GM12878 (cell line): ENCODE measurements around the gene PLA2G3. TPM values are rescaled to one million over a fixed set of nuclear protein-coding genes. Genes with fewer than 3 reads are reported as not detected.

ENCODE experiments used
- ATAC-seq: fragments of 200-7000 bp; cut with Tn5 transposase; 3 replicates; pipeline ENCODE4 v1.9.1; 2020; ENCODE audit warnings: mild to moderate bottlenecking, moderate library complexity
- BruUV-seq: library from RNA; stranded (reverse); fragments of 400-500 nt; replicated peaks from 2 replicates; lab custom pipeline; 2021; lab: Mats Ljungman, UMichigan
- CTCF ChIA-PET: fragments of 300-600 bp; sonication (Branson Sonifier 250); formaldehyde crosslinking; extraction: SDS; loops from one replicate; lab custom pipeline; 2021; ENCODE audit warnings: inconsistent platforms; lab: Yijun Ruan, JAX
- POLR2A ChIA-PET: fragments of 350-600 bp; formaldehyde crosslinking; extraction: SDS; loops from one replicate; lab custom pipeline; 2021; ENCODE audit warnings: inconsistent platforms; lab: Charles Lee
- RAD21 ChIA-PET: fragments of 300-600 bp; sonication (Branson Sonifier 250); formaldehyde crosslinking; loops from one replicate; lab custom pipeline; 2023; ENCODE audit warnings: antibody characterized with exemption; ENCODE audit not compliant: unreplicated experiment; lab: Charles Lee
- SMC1A ChIA-PET: fragments of 300-600 bp; sonication (Branson Sonifier 250); formaldehyde crosslinking; loops from one replicate; lab custom pipeline; 2023; ENCODE audit not compliant: unreplicated experiment, uncharacterized antibody; lab: Charles Lee
- DNase-seq: peaks from one replicate; pipeline ENCODE4 v3.0.0-alpha.2; 2011; ENCODE audit warnings: low read depth, low spot score
- FAIRE-seq: peaks from 3 replicates; lab custom pipeline; 2011; peaks lifted over from hg19 to GRCh38; lab: Jason Lieb, UNC
- H2AFZ ChIP-seq: 2 replicates; pipeline ENCODE4 v1.6.0; 2011; ENCODE audit warnings: low read depth, low read length, control low read depth; ENCODE audit not compliant: control insufficient read depth
- H3K27ac ChIP-seq: 2 replicates; pipeline ENCODE4 v1.5.1; 2011; ENCODE audit warnings: control low read depth; ENCODE audit not compliant: control insufficient read depth, insufficient read depth
- H3K27me3 ChIP-seq, 2 experiments: replicated peaks in 1 of 2; 2 replicates each; pipeline versions ENCODE4 v1.6.0 to v1.6.1; 2011; ENCODE audit warnings: low read length in 1 of 2; ENCODE audit not compliant: control insufficient read depth in 2 of 2, insufficient read depth in 2 of 2
- H3K36me3 ChIP-seq, 2 experiments: 2 replicates each; pipeline ENCODE4 v1.5.1; 2011; ENCODE audit warnings: low read length in 1 of 2; ENCODE audit not compliant: control insufficient read depth in 2 of 2, insufficient read depth in 2 of 2
- H3K4me1 ChIP-seq: 2 replicates; pipeline ENCODE4 v1.6.1; 2011; ENCODE audit warnings: mild to moderate bottlenecking, low read length, moderate library complexity, mixed read lengths; ENCODE audit not compliant: control insufficient read depth, insufficient read depth
- H3K4me2 ChIP-seq: 2 replicates; pipeline ENCODE4 v1.6.0; 2011; ENCODE audit warnings: control low read depth; ENCODE audit not compliant: control insufficient read depth, insufficient read depth
- H3K4me3 ChIP-seq: fragments of 200-600 bp; sonication (generic); 2 replicates; pipeline ENCODE4 v1.5.1; 2016
- H3K79me2 ChIP-seq: 2 replicates; pipeline ENCODE4 v1.6.0; 2011; ENCODE audit warnings: low read length; ENCODE audit not compliant: control insufficient read depth, insufficient read depth
- H3K9ac ChIP-seq: 2 replicates; pipeline ENCODE4 v1.8.0; 2011; ENCODE audit warnings: low read length, control low read depth, mixed read lengths; ENCODE audit not compliant: control insufficient read depth, insufficient read depth
- H3K9me3 ChIP-seq: replicated peaks from 3 replicates; pipeline ENCODE4 v1.5.1; 2011; ENCODE audit warnings: mild to moderate bottlenecking, low read length; ENCODE audit not compliant: control insufficient read depth, insufficient read depth
- H4K20me1 ChIP-seq: 2 replicates; pipeline ENCODE4 v1.6.0; 2011; ENCODE audit not compliant: control insufficient read depth, insufficient read depth
- NR2C1 ChIP-seq: fragments of 450-650 bp; IDR thresholded peaks from 2 replicates; pipeline ENCODE4 v1.6.1; 2017; ENCODE audit warnings: antibody characterized with exemption, mild to moderate bottlenecking, moderate library complexity
- whole genome bisulfite sequencing: methylation state at CpG from one replicate; pipeline ENCODE4 v1.1.6; 2016; ENCODE audit warnings: low lambda C conversion rate; ENCODE audit not compliant: insufficient replicate concordance, insufficient coverage; ENCODE audit errors: missing lambda C conversion rate; 5-methylcytosine and 5-hydroxymethylcytosine counted together
- in situ Hi-C: fragments of 300-500 bp; cut with MboI; formaldehyde crosslinking; loops from 9 replicates; pipeline ENCODE4 v1.14.3; 2018; ENCODE audit warnings: mixed read lengths
- intact Hi-C: fragments of 100-400 bp; cut with micrococcal nuclease; formaldehyde crosslinking; loops from one replicate; pipeline ENCODE4 v1.14.2; 2022; ENCODE audit not compliant: unreplicated experiment
- polyA plus RNA-seq, 11 experiments: library from polyadenylated mRNA; depleted of rRNA in 4 of 11; unstranded in 6 of 11; stranded (reverse) in 5 of 11; fragments of >200 nt; fragmentation: Nextera tagmentation in 4 of 11; fragmentation: Illumina TruSeq in 1 of 11; extraction: Ambion mirVana in 4 of 11; extraction: Trizol in 1 of 11; gene quantifications; 1 replicate in 1 of 11; 2 replicates in 10 of 11; pipeline versions ENCODE4 v1.2.1 to v1.2.3, GENCODE V29; 2011 to 2016; ENCODE audit warnings: inconsistent platforms in 2 of 11, missing spikeins in 2 of 11, low read depth in 1 of 11
- total RNA-seq, 4 experiments: library from RNA; depleted of rRNA in 3 of 4; stranded (reverse); fragments of >200 nt in 3 of 4; fragmentation: Illumina TruSeq in 1 of 4; extraction: Trizol in 1 of 4; gene quantifications; 2 replicates each; pipeline versions ENCODE4 v1.2.1 to v1.2.3, GENCODE V29; 2013 to 2021
- TF ChIP-seq, protein P1 (sequence below): fragments of 450-650 bp; IDR thresholded peaks from 2 replicates; pipeline ENCODE4 v1.6.1; 2017; ENCODE audit warnings: mild to moderate bottlenecking, moderate library complexity
- TF ChIP-seq, protein P2 (sequence below): IDR thresholded peaks from 2 replicates; pipeline ENCODE4 v1.6.1; 2012; ENCODE audit warnings: low read depth, low read length, improper control_type of control experiment
- TF ChIP-seq, protein P3 (sequence below): fragments of 450-650 bp; IDR thresholded peaks from 2 replicates; pipeline ENCODE4 v1.6.1; 2014; ENCODE audit warnings: mild to moderate bottlenecking
- TF ChIP-seq, protein P4 (sequence below): fragments of 450-650 bp; IDR thresholded peaks from 2 replicates; pipeline ENCODE4 v1.6.1; 2017; ENCODE audit warnings: antibody characterized with exemption, mild to moderate bottlenecking, moderate library complexity

PLA2G3 gene
- total and polyA plus RNA-seq, 10 of the 15 experiments (the other 5 are each of a cell fraction or from before 2014, with no cell fraction given): 0.04 TPM; not detected in 9

DNA sequence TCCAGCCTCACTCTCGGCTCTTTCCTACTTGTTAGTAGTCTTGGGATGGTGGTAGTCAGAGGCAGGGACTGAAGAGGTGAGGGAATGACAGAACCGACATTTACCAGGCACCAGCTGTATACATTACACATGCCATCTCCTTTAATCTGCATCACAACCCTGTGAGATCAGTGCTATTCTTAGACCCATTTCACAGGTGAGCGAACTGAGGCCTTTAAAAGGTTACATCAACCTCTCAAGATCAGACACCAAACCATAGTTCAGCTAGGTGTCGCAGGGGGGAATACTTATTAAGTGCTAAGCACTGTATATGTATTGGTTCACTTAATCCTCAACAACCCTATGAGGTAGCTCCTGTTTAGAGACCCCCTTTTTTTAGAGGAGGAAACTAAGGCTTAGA, 5.6 kb downstream of the PLA2G3 start (continued):
- TF ChIP-seq, protein P1, sequence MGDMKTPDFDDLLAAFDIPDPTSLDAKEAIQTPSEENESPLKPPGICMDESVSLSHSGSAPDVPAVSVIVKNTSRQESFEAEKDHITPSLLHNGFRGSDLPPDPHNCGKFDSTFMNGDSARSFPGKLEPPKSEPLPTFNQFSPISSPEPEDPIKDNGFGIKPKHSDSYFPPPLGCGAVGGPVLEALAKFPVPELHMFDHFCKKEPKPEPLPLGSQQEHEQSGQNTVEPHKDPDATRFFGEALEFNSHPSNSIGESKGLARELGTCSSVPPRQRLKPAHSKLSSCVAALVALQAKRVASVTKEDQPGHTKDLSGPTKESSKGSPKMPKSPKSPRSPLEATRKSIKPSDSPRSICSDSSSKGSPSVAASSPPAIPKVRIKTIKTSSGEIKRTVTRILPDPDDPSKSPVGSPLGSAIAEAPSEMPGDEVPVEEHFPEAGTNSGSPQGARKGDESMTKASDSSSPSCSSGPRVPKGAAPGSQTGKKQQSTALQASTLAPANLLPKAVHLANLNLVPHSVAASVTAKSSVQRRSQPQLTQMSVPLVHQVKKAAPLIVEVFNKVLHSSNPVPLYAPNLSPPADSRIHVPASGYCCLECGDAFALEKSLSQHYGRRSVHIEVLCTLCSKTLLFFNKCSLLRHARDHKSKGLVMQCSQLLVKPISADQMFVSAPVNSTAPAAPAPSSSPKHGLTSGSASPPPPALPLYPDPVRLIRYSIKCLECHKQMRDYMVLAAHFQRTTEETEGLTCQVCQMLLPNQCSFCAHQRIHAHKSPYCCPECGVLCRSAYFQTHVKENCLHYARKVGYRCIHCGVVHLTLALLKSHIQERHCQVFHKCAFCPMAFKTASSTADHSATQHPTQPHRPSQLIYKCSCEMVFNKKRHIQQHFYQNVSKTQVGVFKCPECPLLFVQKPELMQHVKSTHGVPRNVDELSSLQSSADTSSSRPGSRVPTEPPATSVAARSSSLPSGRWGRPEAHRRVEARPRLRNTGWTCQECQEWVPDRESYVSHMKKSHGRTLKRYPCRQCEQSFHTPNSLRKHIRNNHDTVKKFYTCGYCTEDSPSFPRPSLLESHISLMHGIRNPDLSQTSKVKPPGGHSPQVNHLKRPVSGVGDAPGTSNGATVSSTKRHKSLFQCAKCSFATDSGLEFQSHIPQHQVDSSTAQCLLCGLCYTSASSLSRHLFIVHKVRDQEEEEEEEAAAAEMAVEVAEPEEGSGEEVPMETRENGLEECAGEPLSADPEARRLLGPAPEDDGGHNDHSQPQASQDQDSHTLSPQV: no peak
- TF ChIP-seq, protein P2, sequence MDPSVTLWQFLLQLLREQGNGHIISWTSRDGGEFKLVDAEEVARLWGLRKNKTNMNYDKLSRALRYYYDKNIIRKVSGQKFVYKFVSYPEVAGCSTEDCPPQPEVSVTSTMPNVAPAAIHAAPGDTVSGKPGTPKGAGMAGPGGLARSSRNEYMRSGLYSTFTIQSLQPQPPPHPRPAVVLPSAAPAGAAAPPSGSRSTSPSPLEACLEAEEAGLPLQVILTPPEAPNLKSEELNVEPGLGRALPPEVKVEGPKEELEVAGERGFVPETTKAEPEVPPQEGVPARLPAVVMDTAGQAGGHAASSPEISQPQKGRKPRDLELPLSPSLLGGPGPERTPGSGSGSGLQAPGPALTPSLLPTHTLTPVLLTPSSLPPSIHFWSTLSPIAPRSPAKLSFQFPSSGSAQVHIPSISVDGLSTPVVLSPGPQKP: no peak
- TF ChIP-seq, protein P3, sequence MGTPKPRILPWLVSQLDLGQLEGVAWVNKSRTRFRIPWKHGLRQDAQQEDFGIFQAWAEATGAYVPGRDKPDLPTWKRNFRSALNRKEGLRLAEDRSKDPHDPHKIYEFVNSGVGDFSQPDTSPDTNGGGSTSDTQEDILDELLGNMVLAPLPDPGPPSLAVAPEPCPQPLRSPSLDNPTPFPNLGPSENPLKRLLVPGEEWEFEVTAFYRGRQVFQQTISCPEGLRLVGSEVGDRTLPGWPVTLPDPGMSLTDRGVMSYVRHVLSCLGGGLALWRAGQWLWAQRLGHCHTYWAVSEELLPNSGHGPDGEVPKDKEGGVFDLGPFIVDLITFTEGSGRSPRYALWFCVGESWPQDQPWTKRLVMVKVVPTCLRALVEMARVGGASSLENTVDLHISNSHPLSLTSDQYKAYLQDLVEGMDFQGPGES: no peak

- ChIA-PET POLR2A (no interaction called here), SMC1A (interaction anchor here (1.5 kb wide), 1 partner anchor 97 kb away, joined by 3 read pairs; no protein-coding TSS in a partner anchor), RAD21 (no interaction called here)
- no peaks in the 10 kb centered on the region for H3K27me3 ChIP-seq
- no peak overlapping the region for H3K4me2 ChIP-seq
- no TSS peak for BruUV-seq
- no peaks in the 10 kb centered on the region for H3K9me3 ChIP-seq
- intact Hi-C loops: no loop called here
- no peak overlapping the region for H3K27ac ChIP-seq
- H3K4me3 ChIP-seq: no peak overlapping the region
- DNase-seq (no peak), ATAC-seq (no peak), FAIRE-seq (no peak)
- no peak overlapping the region for H2AFZ ChIP-seq
- in situ Hi-C loops: no loop called here
- WGBS: 73% methylated on average over 18 of the region's 19 CpGs
- no peaks in the 10 kb centered on the region for H3K36me3 ChIP-seq
- H3K9ac ChIP-seq: no peak overlapping the region
- TF ChIP-seq NR2C1: no peak
- TF ChIP-seq, protein P4, sequence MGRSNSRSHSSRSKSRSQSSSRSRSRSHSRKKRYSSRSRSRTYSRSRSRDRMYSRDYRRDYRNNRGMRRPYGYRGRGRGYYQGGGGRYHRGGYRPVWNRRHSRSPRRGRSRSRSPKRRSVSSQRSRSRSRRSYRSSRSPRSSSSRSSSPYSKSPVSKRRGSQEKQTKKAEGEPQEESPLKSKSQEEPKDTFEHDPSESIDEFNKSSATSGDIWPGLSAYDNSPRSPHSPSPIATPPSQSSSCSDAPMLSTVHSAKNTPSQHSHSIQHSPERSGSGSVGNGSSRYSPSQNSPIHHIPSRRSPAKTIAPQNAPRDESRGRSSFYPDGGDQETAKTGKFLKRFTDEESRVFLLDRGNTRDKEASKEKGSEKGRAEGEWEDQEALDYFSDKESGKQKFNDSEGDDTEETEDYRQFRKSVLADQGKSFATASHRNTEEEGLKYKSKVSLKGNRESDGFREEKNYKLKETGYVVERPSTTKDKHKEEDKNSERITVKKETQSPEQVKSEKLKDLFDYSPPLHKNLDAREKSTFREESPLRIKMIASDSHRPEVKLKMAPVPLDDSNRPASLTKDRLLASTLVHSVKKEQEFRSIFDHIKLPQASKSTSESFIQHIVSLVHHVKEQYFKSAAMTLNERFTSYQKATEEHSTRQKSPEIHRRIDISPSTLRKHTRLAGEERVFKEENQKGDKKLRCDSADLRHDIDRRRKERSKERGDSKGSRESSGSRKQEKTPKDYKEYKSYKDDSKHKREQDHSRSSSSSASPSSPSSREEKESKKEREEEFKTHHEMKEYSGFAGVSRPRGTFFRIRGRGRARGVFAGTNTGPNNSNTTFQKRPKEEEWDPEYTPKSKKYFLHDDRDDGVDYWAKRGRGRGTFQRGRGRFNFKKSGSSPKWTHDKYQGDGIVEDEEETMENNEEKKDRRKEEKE: no peak
- TF ChIP-seq, all 136 proteins: peak for 0
- Histone ChIP-seq H4K20me1 (no peaks in the 10 kb centered on the region), H3K79me2 (no peaks in the 10 kb centered on the region), H3K4me1 (no peaks in the 10 kb centered on the region)
- CTCF ChIA-PET: interaction anchor here (0.8 kb wide), 1 partner anchor 32 kb away, joined by 3 read pairs; no protein-coding TSS in a partner anchor
These were observed 6.4 kb downstream of the PLA2G3 start for GRCh38 chr22:31133911-31134310.
